BE2C (cell line): ENCODE data around the gene ILKAP.

ENCODE experiments used
- DNase-seq: peaks from one replicate; pipeline ENCODE4 v3.0.0-alpha.2; 2020
- H3K27me3 ChIP-seq: fragments of 250-450 bp; sonication (Bioruptor Pico); 2 replicates; pipeline ENCODE4 v1.5.1; 2020; ENCODE audit warnings: mild to moderate bottlenecking
- H3K36me3 ChIP-seq: fragments of 250-450 bp; sonication (Bioruptor Pico); 2 replicates; pipeline ENCODE4 v1.5.1; 2020; ENCODE audit warnings: mild to moderate bottlenecking
- H3K4me1 ChIP-seq: fragments of 250-450 bp; sonication (Bioruptor Pico); 2 replicates; pipeline ENCODE4 v1.5.1; 2020
- H3K4me3 ChIP-seq: 2 replicates; pipeline ENCODE4 v1.5.1; 2011; ENCODE audit warnings: low read depth, low read length
- H3K9me3 ChIP-seq: fragments of 250-450 bp; sonication (Bioruptor Pico); 2 replicates; pipeline ENCODE4 v1.5.1; 2020
- TF ChIP-seq, protein P1 (sequence below): IDR thresholded peaks from 2 replicates; pipeline ENCODE4 v1.5.1; 2012; ENCODE audit warnings: mild to moderate bottlenecking, low read depth, low read length

The ILKAP gene

GRCh38 chr2:238143239-238143951 lies 60.1 kb downstream of the ILKAP start:
- no peak for DNase-seq
- TF ChIP-seq, protein P1, sequence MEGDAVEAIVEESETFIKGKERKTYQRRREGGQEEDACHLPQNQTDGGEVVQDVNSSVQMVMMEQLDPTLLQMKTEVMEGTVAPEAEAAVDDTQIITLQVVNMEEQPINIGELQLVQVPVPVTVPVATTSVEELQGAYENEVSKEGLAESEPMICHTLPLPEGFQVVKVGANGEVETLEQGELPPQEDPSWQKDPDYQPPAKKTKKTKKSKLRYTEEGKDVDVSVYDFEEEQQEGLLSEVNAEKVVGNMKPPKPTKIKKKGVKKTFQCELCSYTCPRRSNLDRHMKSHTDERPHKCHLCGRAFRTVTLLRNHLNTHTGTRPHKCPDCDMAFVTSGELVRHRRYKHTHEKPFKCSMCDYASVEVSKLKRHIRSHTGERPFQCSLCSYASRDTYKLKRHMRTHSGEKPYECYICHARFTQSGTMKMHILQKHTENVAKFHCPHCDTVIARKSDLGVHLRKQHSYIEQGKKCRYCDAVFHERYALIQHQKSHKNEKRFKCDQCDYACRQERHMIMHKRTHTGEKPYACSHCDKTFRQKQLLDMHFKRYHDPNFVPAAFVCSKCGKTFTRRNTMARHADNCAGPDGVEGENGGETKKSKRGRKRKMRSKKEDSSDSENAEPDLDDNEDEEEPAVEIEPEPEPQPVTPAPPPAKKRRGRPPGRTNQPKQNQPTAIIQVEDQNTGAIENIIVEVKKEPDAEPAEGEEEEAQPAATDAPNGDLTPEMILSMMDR = no peak
- no peaks in the 10 kb centered on the region for H3K36me3 ChIP-seq
- no peaks in the 10 kb centered on the region for H3K27me3 ChIP-seq
- H3K4me1 ChIP-seq = peaks cover 8% of the 10 kb centered on the region
- H3K4me3 ChIP-seq = no peak overlapping the region
- H3K9me3 ChIP-seq = no peaks in the 10 kb centered on the region

DNA sequence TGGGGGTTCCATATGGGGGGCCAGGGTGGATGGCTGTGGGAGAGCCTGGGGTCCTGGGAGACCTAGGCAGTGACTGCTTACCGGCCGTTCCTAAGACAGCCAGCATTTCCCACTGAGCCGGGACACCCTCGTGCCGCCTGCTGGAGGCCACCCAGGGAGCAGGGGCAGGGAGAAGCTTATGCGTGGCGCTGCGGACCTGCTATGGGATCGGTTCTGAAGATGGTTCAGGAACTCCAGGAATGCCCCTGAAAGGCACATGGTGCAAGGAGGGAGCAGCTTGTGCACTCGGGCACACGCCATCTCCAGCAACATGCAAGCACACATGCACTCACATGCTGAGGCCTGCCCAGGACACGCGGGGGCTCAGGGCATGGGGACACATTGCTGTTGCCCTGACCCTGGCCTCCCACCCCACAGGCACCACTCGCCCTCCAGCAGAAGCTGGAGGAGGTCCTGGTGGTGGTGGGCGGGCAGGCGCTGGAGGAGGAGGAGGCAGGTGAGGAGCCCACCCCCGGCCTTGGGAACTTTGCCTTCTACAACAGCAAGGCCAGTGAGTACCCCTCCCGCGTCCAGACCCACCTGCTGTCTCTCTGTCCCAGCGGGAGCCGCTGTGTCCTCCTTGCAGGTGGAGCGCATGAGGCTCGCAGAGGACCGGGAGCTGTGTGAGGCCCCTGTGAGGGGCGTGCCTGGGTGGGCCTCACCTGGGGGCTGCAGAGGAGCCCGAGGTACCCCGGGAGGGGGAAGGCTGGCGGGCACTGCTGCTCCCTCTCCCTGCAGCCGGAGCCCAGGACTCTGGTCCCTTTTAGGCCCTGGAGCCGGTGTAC lies 60.9 kb downstream of the ILKAP start:
- H3K4me3 ChIP-seq = no peak overlapping the region
- no peak for DNase-seq
- H3K9me3 ChIP-seq = no peaks in the 10 kb centered on the region
- TF ChIP-seq, protein P1 = no peak
- H3K27me3 ChIP-seq = no peaks in the 10 kb centered on the region
- H3K36me3 ChIP-seq = no peaks in the 10 kb centered on the region
- peaks cover 10% of the 10 kb centered on the region for H3K4me1 ChIP-seq

- Histone ChIP-seq H3K27me3 (no peaks in the 10 kb centered on the region), H3K4me3 (no peak overlapping the region), H3K9me3 (no peaks in the 10 kb centered on the region), H3K4me1 (peaks cover 10% of the 10 kb centered on the region), H3K36me3 (no peaks in the 10 kb centered on the region)
- TF ChIP-seq, protein P1 = no peak
- no peak for DNase-seq
Observed at GRCh38 chr2:238141541-238142318, 61.8 kb downstream of the ILKAP start.

- peaks cover 10% of the 10 kb centered on the region for H3K4me1 ChIP-seq
- no peak for DNase-seq
- no peaks in the 10 kb centered on the region for H3K27me3 ChIP-seq
- H3K9me3 ChIP-seq = no peaks in the 10 kb centered on the region
- H3K4me3 ChIP-seq = no peak overlapping the region
- no peaks in the 10 kb centered on the region for H3K36me3 ChIP-seq
- TF ChIP-seq, protein P1 = no peak
Observed at GRCh38 chr2:238140721-238141540, 62.6 kb downstream of the ILKAP start.

DNA sequence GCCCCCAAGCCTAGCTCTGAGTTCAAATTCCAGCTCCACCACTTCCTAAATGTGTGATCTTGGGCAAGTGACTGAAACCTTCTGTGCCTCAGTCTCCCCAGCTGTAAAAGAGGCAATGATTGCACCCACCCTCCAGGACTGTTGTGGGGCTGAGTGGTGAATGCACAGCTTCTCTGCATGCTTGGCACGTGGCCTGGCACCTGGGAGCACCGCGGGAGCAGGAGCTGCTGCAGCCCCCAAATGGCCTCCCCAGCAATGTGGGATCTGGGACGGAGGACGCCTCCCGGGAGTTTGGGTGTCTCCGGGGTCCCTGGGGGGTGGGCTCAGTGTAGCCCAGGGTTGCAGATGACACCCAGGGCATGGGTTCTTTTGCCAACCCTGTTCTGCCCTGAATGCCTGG lies 63.5 kb downstream of the ILKAP start:
- Histone ChIP-seq H3K27me3 (no peaks in the 10 kb centered on the region), H3K9me3 (no peaks in the 10 kb centered on the region), H3K36me3 (no peaks in the 10 kb centered on the region), H3K4me1 (peaks cover 10% of the 10 kb centered on the region), H3K4me3 (no peak overlapping the region)
- TF ChIP-seq, protein P1 = no peak
- no peak for DNase-seq
